Stomach (tissue), 9 donors: Measurements from ENCODE around the gene SAMD14. TPM values are rescaled to one million over a fixed set of nuclear protein-coding genes. Genes with fewer than 3 reads are reported as not detected.
A peak's percentile ranks its signal among the peaks of the same experiment; 100 is the strongest.

Experiments
- DNase-seq, 2 donors: peaks; one replicate each; pipeline versions ENCODE4 v3.0.0 to v3.0.0-alpha.2; 2013 to 2019
- H3K27ac ChIP-seq, 5 donors: fragments of 200-600 bp in 4 of 5; sonication (generic) in 4 of 5; one replicate each; pipeline ENCODE4 v1.5.1; 2013 to 2019; ENCODE audit warnings: mild to moderate bottlenecking in 1 of 5, moderate library complexity in 1 of 5
- H3K27me3 ChIP-seq, 3 donors: fragments of 200-600 bp; sonication (generic); one replicate each; pipeline ENCODE4 v1.5.1; 2017 to 2019; ENCODE audit warnings: mixed run types in 1 of 3
- H3K36me3 ChIP-seq, 4 donors: fragments of 200-600 bp; sonication (generic); 1 replicate in 3 of 4; 2 replicates in 1 of 4; pipeline ENCODE4 v1.5.1; 2016 to 2019
- H3K4me1 ChIP-seq, 4 donors: fragments of 200-600 bp; sonication (generic); one replicate each; pipeline ENCODE4 v1.5.1; 2016 to 2019
- H3K4me3 ChIP-seq, 4 donors: fragments of 200-600 bp; sonication (generic) in 3 of 4; one replicate each; pipeline ENCODE4 v1.5.1; 2016 to 2019; ENCODE audit warnings: mild to moderate bottlenecking in 1 of 4
- H3K9me3 ChIP-seq, 4 donors: fragments of 200-600 bp; sonication (generic); one replicate each; pipeline ENCODE4 v1.5.1; 2016 to 2019
- CTCF ChIP-seq, 7 experiments: fragments of 450-650 bp in 4 of 7; fragments of 200-600 bp in 3 of 7; sonication (generic) in 3 of 7; IDR thresholded peaks; one replicate each; pipeline ENCODE4 v1.5.1; 2016 to 2019; ENCODE audit warnings: antibody characterized with exemption in 7 of 7, control low read depth in 2 of 7, mild to moderate bottlenecking in 1 of 7
- EP300 ChIP-seq: sonication (generic); formaldehyde crosslinking; IDR thresholded peaks from one replicate; pipeline ENCODE4 v1.6.1; 2017; ENCODE audit warnings: antibody characterized with exemption
- POLR2A ChIP-seq, 4 donors: fragments of 450-650 bp; IDR thresholded peaks; one replicate each; pipeline ENCODE4 v1.6.1; 2016; ENCODE audit warnings: antibody characterized with exemption in 4 of 4, control low read depth in 2 of 4, mild to moderate bottlenecking in 1 of 4, moderate library complexity in 1 of 4
- POLR2AphosphoS5 ChIP-seq, 3 donors: sonication (generic); formaldehyde crosslinking; IDR thresholded peaks; one replicate each; pipeline ENCODE4 v1.6.1; 2016; ENCODE audit warnings: antibody characterized with exemption in 3 of 3
- WGBS, 5 donors: extraction: QIAGEN DNeasy Blood & Tissue Kit in 3 of 5; methylation state at CpG; one replicate each; pipeline versions ENCODE4 v1.1.5 to v1.1.7; 2013 to 2018; 5-methylcytosine and 5-hydroxymethylcytosine counted together
- intact Hi-C: fragments of 100-400 bp; cut with DNase I; formaldehyde crosslinking; loops from one replicate; pipeline ENCODE4 v1.15.1; 2023; ENCODE audit warnings: low total_unique reads
- polyA plus RNA-seq, 3 donors: library from polyadenylated mRNA; stranded (reverse); fragments of 200-250 nt; gene quantifications; one replicate each; pipeline ENCODE4 v1.2.3, GENCODE V29; 2013
- total RNA-seq, 5 donors: library from RNA; depleted of rRNA; stranded (reverse); fragments of >200 nt; gene quantifications; one replicate each; pipeline versions ENCODE4 v1.1.0 to v1.2.3, GENCODE V29; 2014 to 2016
- donor health status: healthy with polysubstance abuse.
- donor health status: Bipolar disorder and iron deficiency.
- donor health status: healthy.

The SAMD14 gene
- total and polyA plus RNA-seq, 8 donors, result 1.3 to 87.0 (median 1.8) TPM; not detected in 2

- WGBS, 5 donors, result 0 to 3% (median 1%) methylated on average over 12 of the region's 12 CpGs
- Histone ChIP-seq H3K9me3 (no peaks in the 10 kb centered on the region), H3K36me3 (no peaks in the 10 kb centered on the region), H3K27me3 (no peaks in the 10 kb centered on the region), H3K4me1 (peaks cover 54 to 81% (median 66%) of the 10 kb centered on the region in 4 donors), H3K27ac (peak overlapping the region; percentile 80 to 97 (median 92)), H3K4me3 (peak overlapping the region; percentile 75 to 93 (median 85))
- peak; percentile 83 to 96 for DNase-seq
- no peak for TF ChIP-seq POLR2A (IDR thresholded peaks at IDR 0.05)
- TF ChIP-seq CTCF (IDR thresholded peaks at IDR 0.05), result peak in 1 of 7 experiments; percentile 26
- peak in 2 of 3 donors; percentile 47 to 63 for TF ChIP-seq POLR2AphosphoS5 (IDR thresholded peaks at IDR 0.05)
- no peak for TF ChIP-seq EP300
- intact Hi-C loops, result no loop called here
Observed at GRCh38 chr17:50151937-50152547, 22.1 kb upstream of the SAMD14 start.

- Histone ChIP-seq H3K9me3 (no peaks in the 10 kb centered on the region), H3K36me3 (no peaks in the 10 kb centered on the region), H3K4me1 (peaks cover 61 to 88% (median 73%) of the 10 kb centered on the region in 4 donors), H3K4me3 (peak overlapping the region; percentile 75 to 93 (median 85)), H3K27ac (peak overlapping the region; percentile 80 to 97 (median 92)), H3K27me3 (no peaks in the 10 kb centered on the region)
- 0 to 2% (median 1%) methylated on average over 32 to 40 of the region's 40 CpGs for WGBS, 5 donors
- TF ChIP-seq POLR2AphosphoS5 (IDR thresholded peaks at IDR 0.05) (peak in 2 of 3 donors; percentile 47 to 48), CTCF (IDR thresholded peaks at IDR 0.05) (peak in 5 of 7 experiments; percentile 31 to 92 (median 83)), POLR2A (IDR thresholded peaks at IDR 0.05) (no peak)
- peak; percentile 91 to 97 for DNase-seq
- intact Hi-C loops, result no loop called here
Observed at GRCh38 chr17:50151041-50151936, 21.3 kb upstream of the SAMD14 start.

- Histone ChIP-seq H3K4me1 (peaks cover 69 to 91% (median 80%) of the 10 kb centered on the region in 4 donors), H3K4me3 (peak within 1 kb of the TSS; percentile 75 to 93 (median 85)), H3K9me3 (no peaks in the 10 kb centered on the region), H3K27me3 (no peaks in the 10 kb centered on the region), H3K36me3 (peaks cover 0 to 6% (median 3%) of the 10 kb centered on the region in 4 donors), H3K27ac (peak within 1 kb of the TSS; percentile 80 to 97 (median 92))
- no peak for TF ChIP-seq EP300
- TF ChIP-seq POLR2A (IDR thresholded peaks at IDR 0.05), result no peak
- TF ChIP-seq POLR2AphosphoS5 (IDR thresholded peaks at IDR 0.05), result no peak
- no peak for TF ChIP-seq CTCF (IDR thresholded peaks at IDR 0.05)
- no peak for DNase-seq
- intact Hi-C loops, result no loop called here
- 0 to 1% (median 0%) methylated on average over 47 to 69 of the region's 69 CpGs for WGBS, 5 donors
Observed at GRCh38 chr17:50150354-50151040, 20.5 kb upstream of the SAMD14 start, which contains the start of gene PPP1R9B. Gene PPP1R9B, minus strand, starts transcription at chr17:50150677. Its CDS starts 164 bp downstream, at chr17:50150513.
